ENCODE results near the gene BARX1.
"Not testable (repeated sequence)": the region's sequence is repeated elsewhere in the genome, so short reads cannot be mapped to it uniquely, and the experiment has no call there.

BARX1 gene

DNA sequence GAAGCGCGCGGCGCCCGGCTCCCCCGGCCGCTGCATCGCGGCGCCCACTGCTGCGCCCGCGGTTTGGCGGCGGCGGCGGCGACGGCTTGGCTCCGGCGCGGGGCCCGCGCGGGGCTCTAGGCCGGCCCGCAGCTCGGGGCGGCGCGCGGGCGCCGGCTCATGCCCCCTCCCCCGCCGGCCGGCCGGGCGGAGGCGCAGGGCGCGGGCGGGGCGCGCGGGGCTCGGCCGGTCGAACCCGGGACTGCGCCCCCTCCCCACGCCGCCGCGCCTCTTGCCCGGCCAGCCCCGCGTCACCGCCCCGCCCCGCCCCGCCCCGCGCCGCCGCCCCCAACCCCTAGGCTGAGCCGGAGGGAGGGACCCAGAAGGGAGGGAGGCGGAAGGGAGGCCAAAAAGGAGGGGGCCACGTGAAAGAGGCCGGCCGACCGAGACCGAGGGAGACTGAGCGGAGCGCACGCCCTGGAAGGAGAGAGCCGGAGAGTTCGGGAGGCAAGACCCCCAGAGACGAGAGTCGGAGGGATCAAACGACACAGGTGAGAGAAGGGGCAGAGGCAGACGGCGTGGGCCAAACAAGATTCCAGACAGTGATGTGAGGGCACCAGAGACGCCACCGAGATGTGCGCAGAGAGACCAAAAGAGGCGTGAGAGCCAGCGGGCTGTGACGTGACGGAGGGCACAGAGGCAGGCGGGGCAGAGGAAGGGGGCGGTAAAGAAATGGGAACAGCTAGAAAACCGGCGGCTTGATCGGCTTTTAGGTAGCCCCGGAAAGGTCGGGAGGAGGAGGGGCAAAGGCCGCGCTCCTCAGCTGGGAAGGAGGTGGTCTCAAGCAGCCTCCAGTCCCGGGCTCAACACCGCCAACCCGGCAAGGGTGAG lies at the start of gene BARX1:
Gene BARX1 (minus strand): TSS at position 245 of the 870 bp plus-strand sequence. CDS start 209 bp downstream, at position 36.
- no peak for DNase-seq (ENCODE audit: low read depth in 2 of 2)

DNA sequence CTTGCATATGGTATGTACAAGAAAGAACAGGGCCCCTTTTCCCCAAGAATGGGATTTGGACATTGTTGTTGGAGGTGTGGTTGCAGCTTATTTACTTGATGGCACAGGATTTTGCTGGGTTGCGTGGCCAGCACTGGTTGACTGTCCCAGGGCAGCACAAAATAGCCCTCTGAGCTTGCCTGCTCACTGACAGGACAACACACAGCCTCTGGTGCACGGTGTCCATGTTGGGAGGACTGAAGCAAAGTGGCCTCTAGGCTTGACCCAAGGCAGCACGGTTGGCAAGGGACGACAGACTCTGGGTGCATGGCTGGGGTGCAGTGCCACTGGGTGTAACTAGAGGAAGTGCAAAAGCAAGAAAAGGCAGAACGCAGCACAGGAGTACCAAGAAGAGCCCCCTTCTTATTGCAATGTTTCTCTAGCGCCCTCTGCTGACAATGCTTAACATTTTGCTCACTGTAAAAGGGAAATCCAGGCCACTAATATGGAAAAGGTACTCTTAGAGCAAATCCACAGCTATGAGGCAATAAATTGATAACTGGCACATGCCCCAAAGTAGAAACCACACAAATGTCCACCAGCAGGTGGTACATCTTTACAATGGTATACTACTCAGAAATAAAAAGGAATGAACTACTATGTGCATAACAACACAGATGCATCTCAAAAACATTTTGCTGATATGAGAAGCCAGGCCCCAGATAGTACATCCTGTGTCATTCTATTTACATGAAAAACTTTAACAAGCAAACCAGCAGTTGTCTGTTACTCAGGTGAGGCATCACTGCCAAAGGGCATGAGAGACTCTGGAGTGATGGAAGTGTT lies 47.4 kb upstream of the BARX1 start:
- DNase-seq (ENCODE audit: low read depth in 2 of 2) = no peak

DNA sequence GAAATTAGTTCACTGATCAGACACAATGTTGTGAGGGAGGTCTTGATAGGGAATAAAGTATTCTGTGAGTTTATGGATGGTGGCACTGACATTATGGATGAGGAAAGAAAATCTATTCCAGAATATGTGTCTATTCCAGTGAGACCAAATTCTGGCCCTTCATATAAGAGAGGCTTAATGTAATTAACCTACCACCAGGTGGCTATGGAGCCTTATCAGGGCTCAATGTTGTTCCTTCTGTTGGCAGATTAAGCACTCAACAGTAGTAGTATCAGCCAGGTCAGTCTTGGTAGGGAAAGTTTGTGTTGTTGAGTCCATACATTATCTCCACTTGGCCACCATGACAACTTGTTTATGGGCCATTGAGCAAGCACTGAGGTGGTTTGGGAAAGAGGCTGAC lies 41.7 kb upstream of the BARX1 start:
- DNase-seq (ENCODE audit: low read depth in 2 of 2) = no peak

GRCh38 chr9:93996367-93996766 lies 41.2 kb upstream of the BARX1 start:
- DNase-seq (ENCODE audit: low read depth in 2 of 2) = no peak

GRCh38 chr9:93994545-93994944 lies 39.4 kb upstream of the BARX1 start:
- DNase-seq (ENCODE audit: low read depth in 2 of 2) = no peak

- no peak for DNase-seq (ENCODE audit: low read depth in 2 of 2)
Observed at GRCh38 chr9:93994132-93994531, 39.0 kb upstream of the BARX1 start.

DNA sequence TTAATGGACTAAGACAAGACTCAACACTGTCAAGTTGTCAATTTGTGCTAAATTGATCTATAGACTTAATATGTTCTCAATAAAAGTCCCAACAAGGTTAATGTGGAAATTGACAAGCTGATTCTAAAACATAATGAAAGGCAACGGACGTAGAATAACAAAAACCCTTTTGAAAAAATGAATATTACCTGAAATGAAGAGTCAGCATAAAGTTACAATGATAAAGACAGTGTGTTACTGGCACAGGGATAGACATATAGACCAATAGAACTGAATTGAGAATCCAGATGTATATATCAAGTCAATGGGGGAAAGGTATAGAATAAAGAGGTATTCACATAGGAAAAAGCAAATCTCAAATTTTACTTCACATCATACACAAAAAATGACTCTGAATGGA lies 37.7 kb upstream of the BARX1 start:
- DNase-seq (ENCODE audit: low read depth in 2 of 2) = no peak

GRCh38 chr9:93990448-93990847 lies 35.3 kb upstream of the BARX1 start:
- no peak for DNase-seq (ENCODE audit: low read depth in 2 of 2)

GRCh38 chr9:93988056-93988455 lies 32.9 kb upstream of the BARX1 start:
- DNase-seq (ENCODE audit: low read depth in 2 of 2) = no peak

- no peak for DNase-seq (ENCODE audit: low read depth in 2 of 2)
Observed at GRCh38 chr9:93984860-93985259, 29.7 kb upstream of the BARX1 start.

DNA sequence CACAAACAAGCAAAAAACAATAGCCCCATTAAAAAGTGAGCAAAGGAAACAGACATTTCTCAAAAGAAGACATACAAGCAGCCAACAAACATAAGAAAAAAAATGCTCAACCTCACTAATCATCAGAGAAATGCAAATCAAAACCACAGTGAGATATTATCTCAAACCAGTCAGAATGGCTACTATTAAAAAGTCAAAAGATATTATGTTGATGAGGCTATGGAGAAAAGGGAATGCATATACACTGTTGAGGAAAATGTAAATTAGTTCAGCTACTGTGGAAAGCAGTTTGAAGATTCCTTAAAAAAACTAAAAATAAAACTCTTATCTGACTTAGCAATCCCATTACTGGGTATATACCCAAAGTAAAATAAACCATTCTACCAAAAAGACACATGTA lies 28.7 kb upstream of the BARX1 start:
- no peak for DNase-seq (ENCODE audit: low read depth in 2 of 2)

DNA sequence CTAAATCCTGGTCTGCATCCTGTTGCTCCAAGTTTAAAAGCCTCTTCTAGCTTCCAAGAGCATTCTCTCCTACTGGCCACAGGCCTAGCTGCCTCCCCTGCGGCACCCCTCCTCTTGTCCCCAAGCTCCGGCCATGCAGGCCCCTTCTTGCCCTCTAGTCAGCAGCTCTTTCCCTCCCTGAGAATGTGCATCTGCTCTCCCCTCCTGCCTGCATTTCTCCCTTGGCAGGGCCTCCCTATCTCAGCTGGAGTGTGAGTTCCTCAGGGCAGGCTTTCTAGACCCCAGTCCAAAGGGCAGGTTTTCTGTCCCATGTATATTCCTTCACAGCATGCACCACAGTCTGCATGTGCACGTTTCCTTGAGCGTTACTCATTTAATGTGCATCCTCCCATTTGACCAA lies 24.6 kb upstream of the BARX1 start:
- DNase-seq (ENCODE audit: low read depth in 2 of 2) = no peak

DNA sequence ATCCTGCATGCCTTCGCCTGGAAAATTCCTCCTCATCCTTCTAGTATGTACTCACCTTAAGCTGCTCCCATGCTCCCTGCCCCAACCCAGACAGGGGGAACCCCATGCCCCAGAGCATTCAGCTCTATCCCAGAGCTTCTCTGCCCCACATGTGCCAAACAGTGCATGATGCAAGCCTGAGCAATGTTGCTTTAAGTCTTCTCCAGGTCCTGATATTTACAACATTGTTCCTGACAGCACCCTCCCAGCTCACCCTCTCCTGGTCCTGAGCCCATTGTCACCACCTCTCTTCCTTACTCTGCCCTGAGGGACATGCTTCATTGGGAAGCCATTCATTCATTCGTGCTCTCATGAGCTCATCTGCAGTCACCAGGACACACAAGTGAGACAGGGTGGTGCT lies 23.4 kb upstream of the BARX1 start:
- no peak for DNase-seq (ENCODE audit: low read depth in 2 of 2)

GRCh38 chr9:93976973-93977372 lies 21.8 kb upstream of the BARX1 start:
- no peak for DNase-seq (ENCODE audit: low read depth in 2 of 2)

DNA sequence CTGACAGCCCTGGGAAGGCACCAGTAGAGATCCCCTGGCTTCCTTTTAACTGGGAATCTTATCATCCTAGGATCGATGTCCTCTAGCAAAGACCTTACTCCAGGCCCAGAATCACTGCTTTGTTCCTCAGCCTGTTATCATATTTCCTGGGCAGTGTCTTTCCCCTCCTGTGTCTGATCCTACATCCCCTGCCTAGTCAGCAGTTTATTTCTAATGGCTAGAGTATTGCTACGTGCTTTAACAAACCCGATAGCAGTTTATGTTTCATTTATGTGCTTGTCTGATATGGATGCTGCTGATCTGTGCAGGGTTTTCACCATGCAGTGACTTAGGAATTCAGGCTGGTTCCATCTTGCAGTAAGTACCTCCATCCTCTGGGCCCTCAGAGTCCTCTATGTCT lies 20.9 kb upstream of the BARX1 start:
- no peak for DNase-seq (ENCODE audit: low read depth in 2 of 2)

- DNase-seq (ENCODE audit: low read depth in 2 of 2) = no peak
Observed at GRCh38 chr9:93975262-93975661, 20.1 kb upstream of the BARX1 start.

- no peak for DNase-seq (ENCODE audit: low read depth in 2 of 2)
Observed at GRCh38 chr9:93974151-93974550, 19.0 kb upstream of the BARX1 start.

GRCh38 chr9:93972655-93973054 lies 17.5 kb upstream of the BARX1 start:
- DNase-seq (ENCODE audit: low read depth in 2 of 2) = not testable (repeated sequence)

GRCh38 chr9:93969328-93969661 lies 14.1 kb upstream of the BARX1 start:
- no peak for DNase-seq (ENCODE audit: low read depth in 2 of 2)

GRCh38 chr9:93968451-93969327 lies 13.5 kb upstream of the BARX1 start:
- DNase-seq (ENCODE audit: low read depth in 2 of 2) = no peak

GRCh38 chr9:93967020-93967803 lies 12.1 kb upstream of the BARX1 start:
- DNase-seq (ENCODE audit: low read depth in 2 of 2) = no peak
